ENCODE measurements around the gene UBR4. TPM values are rescaled to one million over a fixed set of nuclear protein-coding genes. Genes with fewer than 3 reads are reported as not detected.

The UBR4 gene
- total and polyA plus RNA-seq, 2 of the 8 experiments (the other 6 are each of a cell fraction or from before 2014, with no cell fraction given), result 139 to 152 TPM

- no peak for TF ChIP-seq CTCF (IDR thresholded peaks at IDR 0.05; ENCODE audit: control extremely low read depth in 1 of 3, insufficient read depth in 1 of 3, low read depth in 1 of 3, low read length in 3 of 3)
- TF ChIP-seq ATF3 (IDR thresholded peaks at IDR 0.05; ENCODE audit: insufficient read depth, low read depth, low read length), result no peak
- TF ChIP-seq SP2 (IDR thresholded peaks at IDR 0.05; ENCODE audit: low read length), result no peak
- no peak for TF ChIP-seq BCL11A (IDR thresholded peaks at IDR 0.05; ENCODE audit: low read depth in 2 of 2, low read length in 2 of 2)
- no peak for TF ChIP-seq SIRT6 (IDR thresholded peaks at IDR 0.05; ENCODE audit: low read length)
- no peak for TF ChIP-seq MAX (IDR thresholded peaks at IDR 0.05)
- no peak for TF ChIP-seq GTF2F1 (IDR thresholded peaks at IDR 0.05; ENCODE audit: borderline replicate concordance, low read depth, low read length)
Observed at GRCh38 chr1:19166066-19166465, 44.0 kb downstream of the UBR4 start (continued).
